GM10266 (cell line): Measurements from ENCODE around the gene OR56B4.

Experiments
- DNase-seq: peaks from one replicate; pipeline ENCODE4 v3.0.0; 2012; ENCODE audit errors: extremely low spot score
- TF ChIP-seq, protein P1 (sequence below): IDR thresholded peaks from 2 replicates; pipeline ENCODE4 v1.5.1; 2012; ENCODE audit warnings: mild to moderate bottlenecking, low read depth; ENCODE audit not compliant: control insufficient read depth, insufficient read depth; ENCODE audit errors: missing control alignments

The OR56B4 gene

GRCh38 chr11:6084587-6084986, 22.9 kb upstream of the OR56B4 start:
- DNase-seq = no peak
- TF ChIP-seq, protein P1, sequence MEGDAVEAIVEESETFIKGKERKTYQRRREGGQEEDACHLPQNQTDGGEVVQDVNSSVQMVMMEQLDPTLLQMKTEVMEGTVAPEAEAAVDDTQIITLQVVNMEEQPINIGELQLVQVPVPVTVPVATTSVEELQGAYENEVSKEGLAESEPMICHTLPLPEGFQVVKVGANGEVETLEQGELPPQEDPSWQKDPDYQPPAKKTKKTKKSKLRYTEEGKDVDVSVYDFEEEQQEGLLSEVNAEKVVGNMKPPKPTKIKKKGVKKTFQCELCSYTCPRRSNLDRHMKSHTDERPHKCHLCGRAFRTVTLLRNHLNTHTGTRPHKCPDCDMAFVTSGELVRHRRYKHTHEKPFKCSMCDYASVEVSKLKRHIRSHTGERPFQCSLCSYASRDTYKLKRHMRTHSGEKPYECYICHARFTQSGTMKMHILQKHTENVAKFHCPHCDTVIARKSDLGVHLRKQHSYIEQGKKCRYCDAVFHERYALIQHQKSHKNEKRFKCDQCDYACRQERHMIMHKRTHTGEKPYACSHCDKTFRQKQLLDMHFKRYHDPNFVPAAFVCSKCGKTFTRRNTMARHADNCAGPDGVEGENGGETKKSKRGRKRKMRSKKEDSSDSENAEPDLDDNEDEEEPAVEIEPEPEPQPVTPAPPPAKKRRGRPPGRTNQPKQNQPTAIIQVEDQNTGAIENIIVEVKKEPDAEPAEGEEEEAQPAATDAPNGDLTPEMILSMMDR = no peak

DNA sequence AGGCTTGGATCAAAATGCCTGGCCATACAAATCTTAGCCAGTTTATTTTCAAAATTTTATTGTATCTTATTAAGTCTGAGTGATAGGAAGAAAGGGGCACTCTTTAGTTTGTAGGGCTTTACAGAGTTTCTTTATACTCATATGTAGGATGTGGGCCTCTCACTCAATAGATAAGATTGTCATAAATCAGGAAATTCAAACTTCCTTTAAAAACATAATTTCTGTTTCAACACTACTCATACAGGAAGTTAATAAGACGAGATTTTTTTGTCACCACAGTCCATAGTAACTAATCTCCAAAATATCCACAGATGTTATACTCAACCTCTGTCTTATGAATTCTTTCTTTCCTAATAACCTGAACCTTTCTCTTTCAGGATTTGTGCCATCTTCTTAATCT, 13.3 kb upstream of the OR56B4 start:
- DNase-seq = no peak
- TF ChIP-seq, protein P1 = no peak

GRCh38 chr11:6095798-6096197, 11.7 kb upstream of the OR56B4 start:
- no peak for DNase-seq
- TF ChIP-seq, protein P1 = no peak

GRCh38 chr11:6096417-6096816, 11.1 kb upstream of the OR56B4 start:
- TF ChIP-seq, protein P1 = no peak
- no peak for DNase-seq

GRCh38 chr11:6099577-6099976, 7.9 kb upstream of the OR56B4 start:
- TF ChIP-seq, protein P1 = no peak
- no peak for DNase-seq

DNA sequence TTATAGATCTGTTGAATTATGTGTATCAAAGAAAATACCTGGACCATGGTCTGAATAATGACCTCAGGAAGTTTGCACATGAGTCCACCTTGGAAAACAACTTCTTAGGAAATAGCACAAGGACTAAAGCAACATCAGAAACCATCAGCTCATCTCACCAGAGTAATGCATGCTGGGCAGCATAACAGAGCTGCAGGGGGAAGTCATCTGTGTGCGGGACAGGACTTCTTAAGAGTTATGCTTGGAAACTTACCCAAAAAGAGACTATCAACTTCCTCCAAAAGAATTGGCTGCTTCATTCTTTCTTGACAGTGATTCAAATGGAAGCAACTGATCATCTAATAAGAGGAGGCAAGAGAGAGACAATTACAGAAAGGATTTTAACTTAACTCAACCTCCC, 2.5 kb downstream of the OR56B4 start:
- DNase-seq = no peak
- TF ChIP-seq, protein P1 = no peak

GRCh38 chr11:6111673-6112072, 4.2 kb downstream of the OR56B4 start:
- TF ChIP-seq, protein P1 = no peak
- no peak for DNase-seq
